Esophagus (tissue), 2 donors: ENCODE data around the gene PARD3B. TPM values are rescaled to one million over a fixed set of nuclear protein-coding genes. Genes with fewer than 3 reads are reported as not detected.

ENCODE experiments used
- H3K27ac ChIP-seq, 2 donors: one replicate each; pipeline ENCODE4 v1.5.1; 2013; ENCODE audit warnings: low read depth in 2 of 2, mild to moderate bottlenecking in 2 of 2, inconsistent platforms in 1 of 2, low read length in 1 of 2, moderate library complexity in 1 of 2
- H3K27me3 ChIP-seq, 2 donors: one replicate each; pipeline ENCODE4 v1.6.1; 2013; ENCODE audit warnings: low read length in 2 of 2, control low read depth in 1 of 2, mild to moderate bottlenecking in 1 of 2; ENCODE audit not compliant: insufficient read depth in 2 of 2, control insufficient read depth in 1 of 2
- H3K36me3 ChIP-seq, 2 donors: one replicate each; pipeline ENCODE4 v1.6.1; 2013; ENCODE audit warnings: low read length in 1 of 2; ENCODE audit not compliant: control insufficient read depth in 2 of 2, insufficient read depth in 2 of 2
- H3K4me1 ChIP-seq, 2 donors: one replicate each; pipeline ENCODE4 v1.6.1; 2013; ENCODE audit warnings: low read length in 1 of 2; ENCODE audit not compliant: control insufficient read depth in 2 of 2, insufficient read depth in 2 of 2
- H3K4me3 ChIP-seq, 2 donors: one replicate each; pipeline ENCODE4 v1.5.1; 2013; ENCODE audit warnings: low read length in 2 of 2, mild to moderate bottlenecking in 2 of 2, low read depth in 1 of 2, moderate library complexity in 1 of 2
- H3K9me3 ChIP-seq, 2 donors: one replicate each; pipeline ENCODE4 v1.6.1; 2013; ENCODE audit warnings: mild to moderate bottlenecking in 2 of 2, low read depth in 1 of 2, low read length in 1 of 2, moderate library complexity in 1 of 2; ENCODE audit not compliant: control insufficient read depth in 2 of 2, insufficient read depth in 1 of 2
- WGBS, 2 donors: extraction: QIAGEN DNeasy Blood & Tissue Kit; methylation state at CpG; one replicate each; pipeline ENCODE4 v1.1.7; 2013; 5-methylcytosine and 5-hydroxymethylcytosine counted together
- polyA plus RNA-seq, 2 donors: library from polyadenylated mRNA; stranded (reverse); fragments of 200-250 nt; gene quantifications; one replicate each; pipeline ENCODE4 v1.2.3, GENCODE V29; 2013
- donor health status: healthy with polysubstance abuse.
- donor health status: Bipolar disorder and iron deficiency.

The PARD3B gene
- polyA plus RNA-seq, 2 donors = 1.2 to 1.3 TPM

- Histone ChIP-seq H3K4me3 (no peak overlapping the region), H3K4me1 (no peaks in the 10 kb centered on the region), H3K9me3 (no peaks in the 10 kb centered on the region), H3K27me3 (no peaks in the 10 kb centered on the region), H3K27ac (no peak overlapping the region), H3K36me3 (no peaks in the 10 kb centered on the region)
- 40 to 57% methylated on average over 1 of the region's 1 CpG for WGBS, 2 donors
Measured at GRCh38 chr2:204695506-204695905, 150.2 kb downstream of the PARD3B start.

GRCh38 chr2:204696124-204696523, 150.8 kb downstream of the PARD3B start:
- Histone ChIP-seq H3K4me1 (no peaks in the 10 kb centered on the region), H3K27me3 (no peaks in the 10 kb centered on the region), H3K27ac (no peak overlapping the region), H3K9me3 (no peaks in the 10 kb centered on the region), H3K4me3 (no peak overlapping the region), H3K36me3 (no peaks in the 10 kb centered on the region)
- 89 to 90% methylated on average over 5 of the region's 5 CpGs for WGBS, 2 donors

DNA sequence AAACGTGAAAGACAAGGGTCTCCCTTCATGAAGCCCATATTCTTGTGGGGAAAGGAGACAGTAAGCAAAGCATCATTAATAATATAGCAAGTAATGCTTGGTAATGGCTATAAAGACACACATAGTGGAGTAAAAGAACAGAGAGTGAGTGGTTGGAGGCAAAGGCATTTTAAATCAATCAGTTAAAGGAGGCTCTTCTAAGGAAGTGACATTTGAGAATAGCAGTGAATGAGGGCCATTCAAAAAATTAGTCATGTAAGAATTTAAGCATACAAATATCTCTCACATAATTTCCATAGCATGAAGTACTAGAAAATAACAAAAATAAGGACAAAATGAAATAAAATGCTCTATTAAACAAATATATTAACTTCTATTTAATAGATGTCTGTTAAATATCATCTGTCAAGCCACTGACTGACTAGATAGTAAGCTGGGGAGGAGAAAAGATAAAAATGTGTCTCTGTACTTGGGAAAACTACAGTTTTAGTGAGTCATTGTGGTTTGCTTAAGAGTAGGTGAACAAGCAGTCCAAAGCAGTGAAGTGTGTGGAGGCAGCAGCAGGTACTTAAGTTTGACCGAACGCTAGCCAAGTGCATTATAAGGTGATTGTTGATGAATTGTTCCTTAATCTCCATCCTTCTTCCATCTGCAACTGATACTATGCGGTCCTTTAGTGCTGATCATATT, 160.1 kb downstream of the PARD3B start:
- no peaks in the 10 kb centered on the region for H3K4me1 ChIP-seq
- WGBS, 2 donors = 65 to 73% methylated on average over 4 of the region's 4 CpGs
- H3K27me3 ChIP-seq = no peaks in the 10 kb centered on the region
- no peak overlapping the region for H3K27ac ChIP-seq
- H3K9me3 ChIP-seq = no peaks in the 10 kb centered on the region
- H3K4me3 ChIP-seq = no peak overlapping the region
- no peaks in the 10 kb centered on the region for H3K36me3 ChIP-seq

- H3K9me3 ChIP-seq = no peaks in the 10 kb centered on the region
- H3K27ac ChIP-seq = no peak overlapping the region
- 63% methylated on average over 2 of the region's 2 CpGs for WGBS, 2 donors
- H3K4me1 ChIP-seq = no peaks in the 10 kb centered on the region
- no peaks in the 10 kb centered on the region for H3K27me3 ChIP-seq
- H3K36me3 ChIP-seq = no peaks in the 10 kb centered on the region
- no peak overlapping the region for H3K4me3 ChIP-seq
Measured at GRCh38 chr2:204706939-204707338, 161.7 kb downstream of the PARD3B start.

DNA sequence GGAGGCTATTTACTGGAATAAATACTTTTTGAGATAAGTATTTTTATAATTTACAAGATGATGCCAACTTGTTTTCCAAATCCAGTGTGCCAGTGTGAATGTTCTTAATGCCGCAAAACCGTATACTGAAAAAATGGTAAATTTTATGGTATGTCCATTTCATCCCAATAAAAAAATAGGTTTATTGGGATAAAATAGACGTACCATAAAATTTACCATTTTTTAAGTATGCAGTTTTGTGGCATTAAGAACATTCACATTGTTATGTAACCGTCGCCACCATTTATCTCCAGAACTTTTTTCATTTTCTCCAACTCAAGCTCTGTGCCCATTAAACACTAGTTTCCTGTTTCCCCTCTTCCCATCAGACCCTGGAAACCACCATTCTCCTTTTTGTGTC, 167.9 kb downstream of the PARD3B start:
- H3K4me1 ChIP-seq = no peaks in the 10 kb centered on the region
- no peak overlapping the region for H3K27ac ChIP-seq
- no peaks in the 10 kb centered on the region for H3K27me3 ChIP-seq
- no peaks in the 10 kb centered on the region for H3K36me3 ChIP-seq
- no peaks in the 10 kb centered on the region for H3K9me3 ChIP-seq
- WGBS, 2 donors = 77 to 82% methylated on average over 5 of the region's 5 CpGs
- no peak overlapping the region for H3K4me3 ChIP-seq

GRCh38 chr2:204715361-204715760, 170.1 kb downstream of the PARD3B start:
- 63 to 69% methylated on average over 2 of the region's 2 CpGs for WGBS, 2 donors
- H3K27me3 ChIP-seq = no peaks in the 10 kb centered on the region
- H3K36me3 ChIP-seq = no peaks in the 10 kb centered on the region
- no peak overlapping the region for H3K4me3 ChIP-seq
- no peaks in the 10 kb centered on the region for H3K9me3 ChIP-seq
- no peak overlapping the region for H3K27ac ChIP-seq
- H3K4me1 ChIP-seq = no peaks in the 10 kb centered on the region

GRCh38 chr2:204717591-204717990, 172.3 kb downstream of the PARD3B start:
- no peak overlapping the region for H3K27ac ChIP-seq
- WGBS, 2 donors = 83 to 91% methylated on average over 3 of the region's 3 CpGs
- no peaks in the 10 kb centered on the region for H3K4me1 ChIP-seq

GRCh38 chr2:204718607-204719006, 173.3 kb downstream of the PARD3B start:
- no peak overlapping the region for H3K4me3 ChIP-seq
- H3K4me1 ChIP-seq = no peaks in the 10 kb centered on the region
- H3K36me3 ChIP-seq = no peaks in the 10 kb centered on the region
- H3K9me3 ChIP-seq = no peaks in the 10 kb centered on the region
- no peaks in the 10 kb centered on the region for H3K27me3 ChIP-seq
- H3K27ac ChIP-seq = no peak overlapping the region
- WGBS, 2 donors = 74 to 85% methylated on average over 3 of the region's 3 CpGs

More at GRCh38 chr2:204717591-204717990, 172.3 kb downstream of the PARD3B start:
- Histone ChIP-seq H3K9me3 (no peaks in the 10 kb centered on the region), H3K4me3 (no peak overlapping the region), H3K36me3 (no peaks in the 10 kb centered on the region), H3K27me3 (no peaks in the 10 kb centered on the region)

- H3K36me3 ChIP-seq = no peaks in the 10 kb centered on the region
- WGBS, 2 donors = 91% methylated on average over 2 of the region's 2 CpGs
- H3K27me3 ChIP-seq = no peaks in the 10 kb centered on the region
- no peaks in the 10 kb centered on the region for H3K4me1 ChIP-seq
- no peak overlapping the region for H3K27ac ChIP-seq
- H3K4me3 ChIP-seq = no peak overlapping the region
- H3K9me3 ChIP-seq = no peaks in the 10 kb centered on the region
Measured at GRCh38 chr2:204720874-204721273, 175.6 kb downstream of the PARD3B start.

DNA sequence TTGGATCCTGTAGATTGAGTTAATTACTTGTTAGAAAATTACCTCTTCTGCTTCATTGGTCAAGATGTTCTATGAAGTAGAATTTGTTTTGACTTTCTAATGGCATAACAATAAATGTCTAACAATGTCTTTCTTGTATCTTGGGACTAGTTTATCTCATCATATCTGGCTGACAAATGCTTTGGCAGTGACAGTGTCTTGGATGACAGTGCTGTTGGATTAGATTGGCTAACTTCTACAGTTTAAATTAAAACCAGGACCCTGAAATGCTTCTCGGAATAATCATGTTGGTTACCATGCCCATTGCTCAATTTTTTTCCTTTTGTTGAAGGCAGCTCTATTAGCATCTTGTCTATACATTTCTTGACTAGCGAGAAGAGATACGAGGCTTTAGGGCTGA, 176.9 kb downstream of the PARD3B start:
- Histone ChIP-seq H3K4me1 (no peaks in the 10 kb centered on the region), H3K27ac (no peak overlapping the region), H3K4me3 (no peak overlapping the region), H3K36me3 (no peaks in the 10 kb centered on the region), H3K27me3 (no peaks in the 10 kb centered on the region), H3K9me3 (no peaks in the 10 kb centered on the region)
- 92 to 94% methylated on average over 3 of the region's 3 CpGs for WGBS, 2 donors
